Omental fat pad (tissue), 4 donors: ENCODE measurements around the gene ATP8B4. TPM values are rescaled to one million over a fixed set of nuclear protein-coding genes. Genes with fewer than 3 reads are reported as not detected.

Source experiments
- ATAC-seq: fragments of 150-250 bp; one replicate; pipeline ENCODE4 v1.9.1; 2016; ENCODE audit warnings: mild to moderate bottlenecking, moderate library complexity; ENCODE audit not compliant: low FRiP score
- DNase-seq: peaks from one replicate; pipeline ENCODE4 v3.0.0-alpha.2; 2019; ENCODE audit warnings: low spot score
- CTCF ChIP-seq, 3 donors: fragments of 450-650 bp; IDR thresholded peaks; one replicate each; pipeline ENCODE4 v1.5.1; 2016 to 2017; ENCODE audit warnings: antibody characterized with exemption in 3 of 3, mild to moderate bottlenecking in 3 of 3, moderate library complexity in 2 of 3
- total RNA-seq, 4 donors: library from RNA; depleted of rRNA; stranded (reverse); fragments of >200 nt; gene quantifications; one replicate each; pipeline ENCODE4 v1.1.0, GENCODE V29; 2016

Gene ATP8B4
- total RNA-seq, 4 donors from 2014 or later: 12.1 to 32.3 (median 16.5) TPM

- DNase-seq: no peak
- no peak for ATAC-seq
- no peak for TF ChIP-seq CTCF (IDR thresholded peaks at IDR 0.05)
Observed at GRCh38 chr15:49986326-49986725, 132.7 kb downstream of the ATP8B4 start.

- DNase-seq (no peak), ATAC-seq (no peak)
- no peak for TF ChIP-seq CTCF (IDR thresholded peaks at IDR 0.05)
Observed at GRCh38 chr15:49985463-49985862, 133.6 kb downstream of the ATP8B4 start.

GRCh38 chr15:49984436-49984835, 134.6 kb downstream of the ATP8B4 start:
- DNase-seq (no peak), ATAC-seq (no peak)
- no peak for TF ChIP-seq CTCF (IDR thresholded peaks at IDR 0.05)

GRCh38 chr15:49982584-49982983, 136.4 kb downstream of the ATP8B4 start:
- DNase-seq: no peak
- no peak for TF ChIP-seq CTCF (IDR thresholded peaks at IDR 0.05)

GRCh38 chr15:49979705-49980382, 139.2 kb downstream of the ATP8B4 start:
- ATAC-seq: no peak
- no peak for TF ChIP-seq CTCF (IDR thresholded peaks at IDR 0.05)
- DNase-seq: no peak

More at GRCh38 chr15:49982584-49982983, 136.4 kb downstream of the ATP8B4 start:
- ATAC-seq: no peak

GRCh38 chr15:49978121-49978520, 140.9 kb downstream of the ATP8B4 start:
- no peak for ATAC-seq
- TF ChIP-seq CTCF (IDR thresholded peaks at IDR 0.05): no peak

GRCh38 chr15:49977306-49977705, 141.7 kb downstream of the ATP8B4 start:
- DNase-seq (no peak), ATAC-seq (no peak)
- TF ChIP-seq CTCF (IDR thresholded peaks at IDR 0.05): no peak

More at GRCh38 chr15:49978121-49978520, 140.9 kb downstream of the ATP8B4 start:
- no peak for DNase-seq
